ENCODE data around the gene GULP1. TPM values are rescaled to one million over a fixed set of nuclear protein-coding genes. Genes with fewer than 3 reads are reported as not detected.
"Not testable (repeated sequence)": the region's sequence is repeated elsewhere in the genome, so short reads cannot be mapped to it uniquely, and the experiment has no call there.

Gene GULP1
- total RNA-seq, 4 donors from 2014 or later = 34.0 to 46.3 (median 38.0) TPM

GRCh38 chr2:188279093-188279445, 12.6 kb upstream of the GULP1 start:
- DNase-seq = no peak
- intact Hi-C loops (cut with DNase I) = no loop called here
- H3K4me1 ChIP-seq = no peaks in the 10 kb centered on the region
- H3K4me3 ChIP-seq (replicated peaks in 1 of 3) = no peak overlapping the region
- 37 to 43% methylated on average over 2 of the region's 2 CpGs for WGBS, 2 donors
- no peaks in the 10 kb centered on the region for H3K27me3 ChIP-seq
- H3K27ac ChIP-seq = no peak overlapping the region
- TF ChIP-seq CTCF (IDR thresholded peaks at IDR 0.05) (no peak), POLR2A (IDR thresholded peaks at IDR 0.05) (no peak)
- H3K36me3 ChIP-seq = no peaks in the 10 kb centered on the region
- H3K9me3 ChIP-seq = no peaks in the 10 kb centered on the region

GRCh38 chr2:188280811-188281222, 10.9 kb upstream of the GULP1 start:
- no peaks in the 10 kb centered on the region for H3K9me3 ChIP-seq
- TF ChIP-seq CTCF (IDR thresholded peaks at IDR 0.05) (no peak), POLR2A (IDR thresholded peaks at IDR 0.05) (no peak)
- H3K27ac ChIP-seq = no peak overlapping the region
- no peaks in the 10 kb centered on the region for H3K36me3 ChIP-seq
- no peaks in the 10 kb centered on the region for H3K27me3 ChIP-seq
- 63 to 68% methylated on average over 2 of the region's 2 CpGs for WGBS, 2 donors
- intact Hi-C loops (cut with DNase I) = no loop called here
- no peak overlapping the region for H3K4me3 ChIP-seq (replicated peaks in 1 of 3)
- no peak for DNase-seq
- no peaks in the 10 kb centered on the region for H3K4me1 ChIP-seq

- Histone ChIP-seq H3K4me3 (replicated peaks in 1 of 3) (no peak overlapping the region), H3K27me3 (no peaks in the 10 kb centered on the region), H3K27ac (no peak overlapping the region), H3K36me3 (no peaks in the 10 kb centered on the region), H3K4me1 (no peaks in the 10 kb centered on the region), H3K9me3 (no peaks in the 10 kb centered on the region)
- DNase-seq = no peak
- TF ChIP-seq POLR2A (IDR thresholded peaks at IDR 0.05) = no peak
- TF ChIP-seq CTCF (IDR thresholded peaks at IDR 0.05) = no peak
- intact Hi-C loops (cut with DNase I) = no loop called here
These were observed 8.8 kb upstream of the GULP1 start for GRCh38 chr2:188282907-188283306.

GRCh38 chr2:188284251-188284650, 7.4 kb upstream of the GULP1 start:
- H3K9me3 ChIP-seq; H3K27me3 ChIP-seq; H3K4me3 ChIP-seq (replicated peaks in 1 of 3); intact Hi-C loops (cut with DNase I); H3K27ac ChIP-seq; DNase-seq; H3K36me3 ChIP-seq; H3K4me1 ChIP-seq: not testable (repeated sequence)
- WGBS, 2 donors = 91 to 95% methylated on average over 3 of the region's 3 CpGs

DNA sequence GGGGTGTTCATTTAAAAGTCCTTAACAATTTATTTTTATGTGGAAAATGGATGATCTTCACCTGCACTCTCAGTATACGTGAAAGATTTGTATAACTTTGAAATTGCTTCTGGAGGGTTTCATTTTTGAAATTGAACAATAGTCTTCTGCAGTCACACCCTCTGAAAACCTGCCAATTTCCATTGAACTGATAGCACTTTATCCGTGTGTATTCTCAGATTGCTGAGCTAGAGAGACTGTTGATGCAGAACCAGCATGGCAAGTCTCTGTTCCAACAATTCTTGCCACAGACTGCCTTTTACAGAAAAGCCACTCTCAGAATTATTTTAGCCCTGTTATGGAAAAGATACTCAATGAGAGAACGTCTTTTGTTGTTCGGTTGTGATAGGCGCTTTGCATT, 6.6 kb upstream of the GULP1 start:
- Histone ChIP-seq H3K27ac (peak overlapping the region in 1 of 3 donors; percentile 36), H3K36me3 (no peaks in the 10 kb centered on the region), H3K27me3 (no peaks in the 10 kb centered on the region), H3K4me3 (replicated peaks in 1 of 3) (no peak overlapping the region), H3K9me3 (no peaks in the 10 kb centered on the region), H3K4me1 (no peaks in the 10 kb centered on the region)
- 35 to 44% methylated on average over 5 of the region's 5 CpGs for WGBS, 2 donors
- DNase-seq = peak; percentile 9 to 10
- intact Hi-C loops (cut with DNase I) = no loop called here
- TF ChIP-seq CTCF (IDR thresholded peaks at IDR 0.05) (no peak), POLR2A (IDR thresholded peaks at IDR 0.05) (no peak)

DNA sequence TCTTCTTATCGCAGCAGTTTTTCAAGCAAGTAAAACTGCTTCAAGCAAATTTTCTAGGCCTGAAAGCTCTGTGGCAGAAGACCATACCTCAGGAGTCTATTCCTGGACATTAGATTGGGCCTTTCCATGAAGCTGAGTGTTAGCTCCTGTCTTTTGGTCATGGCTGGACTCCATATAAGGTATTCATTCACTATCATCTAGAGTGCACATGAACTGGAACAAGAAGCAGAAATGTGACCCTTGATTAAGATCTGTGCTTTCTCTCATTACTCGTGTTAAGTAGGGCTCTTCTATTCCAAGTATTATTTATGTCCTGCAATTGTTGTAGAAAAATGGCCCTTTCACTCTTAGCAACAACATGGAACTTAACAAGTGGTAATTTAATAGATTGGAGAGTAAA, 5.9 kb upstream of the GULP1 start:
- DNase-seq = no peak
- Histone ChIP-seq H3K4me3 (replicated peaks in 1 of 3) (no peak overlapping the region), H3K27me3 (no peaks in the 10 kb centered on the region), H3K9me3 (no peaks in the 10 kb centered on the region), H3K27ac (no peak overlapping the region), H3K4me1 (peaks cover 0 to 3% of the 10 kb centered on the region in 2 donors), H3K36me3 (no peaks in the 10 kb centered on the region)
- no peak for TF ChIP-seq CTCF (IDR thresholded peaks at IDR 0.05)
- no peak for TF ChIP-seq POLR2A (IDR thresholded peaks at IDR 0.05)
- 55 to 66% methylated on average over 2 of the region's 2 CpGs for WGBS, 2 donors
- intact Hi-C loops (cut with DNase I) = no loop called here
